ENCODE results near the gene TMEM91. TPM values are rescaled to one million over a fixed set of nuclear protein-coding genes. Genes with fewer than 3 reads are reported as not detected.
A peak's percentile ranks its signal among the peaks of the same experiment; 100 is the strongest.
"Not testable (repeated sequence)": the region's sequence is repeated elsewhere in the genome, so short reads cannot be mapped to it uniquely, and the experiment has no call there.

TMEM91 gene
- total RNA-seq, 1 donor from 2014 or later: 7.4 TPM

GRCh38 chr19:41405776-41406175, 29.4 kb downstream of the TMEM91 start:
- Mint-ChIP-seq H3K36me3 (ENCODE audit: low read depth, unreplicated experiment) (no peaks in the 10 kb centered on the region), H3K27ac (ENCODE audit: unreplicated experiment) (no peak overlapping the region), H3K4me3 (ENCODE audit: unreplicated experiment) (no peak overlapping the region), H3K9me3 (ENCODE audit: unreplicated experiment) (no peaks in the 10 kb centered on the region), H3K27me3 (ENCODE audit: low read depth, unreplicated experiment) (no peaks in the 10 kb centered on the region), H3K4me1 (ENCODE audit: low read depth, unreplicated experiment) (peaks cover 19% of the 10 kb centered on the region)
- FAIRE-seq: no peak
- Histone ChIP-seq H3K4me2 (ENCODE audit: low read length) (no peak overlapping the region), H3K27ac (ENCODE audit: low read depth, low read length) (no peak overlapping the region), H3K4me1 (ENCODE audit: insufficient read depth, low read length) (no peaks in the 10 kb centered on the region), H3K4me3 (ENCODE audit: insufficient read depth, low read depth, low read length) (no peak overlapping the region), H2AFZ (ENCODE audit: low read depth, low read length) (no peak overlapping the region), H3K27me3 (ENCODE audit: insufficient read depth, low read length) (no peaks in the 10 kb centered on the region), H3K9me3 (ENCODE audit: insufficient read depth, low read depth, low read length) (no peaks in the 10 kb centered on the region), H3K36me3 (ENCODE audit: insufficient read depth, low read length) (no peaks in the 10 kb centered on the region), H4K20me1 (ENCODE audit: insufficient read depth, low read length) (peaks cover 15% of the 10 kb centered on the region), H3K9ac (ENCODE audit: low read length) (no peak overlapping the region), H3K79me2 (ENCODE audit: insufficient read depth, low read length) (no peaks in the 10 kb centered on the region)
- TF ChIP-seq EZH2 (IDR thresholded peaks at IDR 0.05; ENCODE audit: insufficient read depth, low read length) (no peak), CTCF (IDR thresholded peaks at IDR 0.05; ENCODE audit: insufficient read depth, low read depth, low read length) (no peak)
- no peak for DNase-seq (ENCODE audit: low read depth)

- Histone ChIP-seq H3K4me3 (ENCODE audit: insufficient read depth, low read depth, low read length) (no peak overlapping the region), H3K9me3 (ENCODE audit: insufficient read depth, low read depth, low read length) (no peaks in the 10 kb centered on the region), H3K27ac (ENCODE audit: low read depth, low read length) (no peak overlapping the region), H3K36me3 (ENCODE audit: insufficient read depth, low read length) (no peaks in the 10 kb centered on the region), H3K79me2 (ENCODE audit: insufficient read depth, low read length) (no peaks in the 10 kb centered on the region), H3K4me2 (ENCODE audit: low read length) (no peak overlapping the region), H3K9ac (ENCODE audit: low read length) (no peak overlapping the region), H3K4me1 (ENCODE audit: insufficient read depth, low read length) (no peaks in the 10 kb centered on the region), H2AFZ (ENCODE audit: low read depth, low read length) (no peak overlapping the region), H3K27me3 (ENCODE audit: insufficient read depth, low read length) (no peaks in the 10 kb centered on the region), H4K20me1 (ENCODE audit: insufficient read depth, low read length) (peaks cover 15% of the 10 kb centered on the region)
- Mint-ChIP-seq H3K9me3 (ENCODE audit: unreplicated experiment) (no peaks in the 10 kb centered on the region), H3K27ac (ENCODE audit: unreplicated experiment) (peak overlapping the region; percentile 70), H3K36me3 (ENCODE audit: low read depth, unreplicated experiment) (peaks cover 5% of the 10 kb centered on the region), H3K4me1 (ENCODE audit: low read depth, unreplicated experiment) (peaks cover 22% of the 10 kb centered on the region), H3K27me3 (ENCODE audit: low read depth, unreplicated experiment) (no peaks in the 10 kb centered on the region), H3K4me3 (ENCODE audit: unreplicated experiment) (peak overlapping the region; percentile 42)
- FAIRE-seq: no peak
- peak; percentile 19 for DNase-seq (ENCODE audit: low read depth)
- TF ChIP-seq CTCF (IDR thresholded peaks at IDR 0.05; ENCODE audit: insufficient read depth, low read depth, low read length): no peak
- no peak for TF ChIP-seq EZH2 (IDR thresholded peaks at IDR 0.05; ENCODE audit: insufficient read depth, low read length)
These were observed 30.9 kb downstream of the TMEM91 start for GRCh38 chr19:41407271-41407670.

DNA sequence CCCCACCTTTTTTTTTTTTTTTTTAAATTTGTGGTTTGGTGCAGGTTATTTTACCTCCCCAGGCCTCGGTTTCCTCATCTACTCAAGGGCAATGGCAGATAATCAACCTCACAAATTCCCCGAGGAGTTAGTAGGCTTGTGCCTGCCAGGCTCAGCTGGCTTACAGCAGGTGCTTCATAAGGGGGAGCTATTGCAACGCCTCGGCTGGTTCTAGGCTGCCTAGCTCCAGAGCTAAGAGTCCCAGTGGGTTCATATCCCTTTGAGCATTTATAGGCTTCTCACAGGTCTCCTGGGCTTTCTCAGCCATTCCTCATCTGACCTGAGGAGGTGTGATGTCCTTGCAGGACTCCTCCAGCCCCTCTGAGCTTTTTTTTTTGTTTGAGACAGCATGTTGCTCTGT, 31.9 kb downstream of the TMEM91 start:
- Histone ChIP-seq H2AFZ (ENCODE audit: low read depth, low read length) (no peak overlapping the region), H3K9me3 (ENCODE audit: insufficient read depth, low read depth, low read length) (no peaks in the 10 kb centered on the region), H3K36me3 (ENCODE audit: insufficient read depth, low read length) (no peaks in the 10 kb centered on the region), H3K9ac (ENCODE audit: low read length) (no peak overlapping the region), H3K4me3 (ENCODE audit: insufficient read depth, low read depth, low read length) (no peak overlapping the region), H4K20me1 (ENCODE audit: insufficient read depth, low read length) (peaks cover 11% of the 10 kb centered on the region), H3K4me1 (ENCODE audit: insufficient read depth, low read length) (no peaks in the 10 kb centered on the region), H3K79me2 (ENCODE audit: insufficient read depth, low read length) (no peaks in the 10 kb centered on the region), H3K27ac (ENCODE audit: low read depth, low read length) (no peak overlapping the region), H3K27me3 (ENCODE audit: insufficient read depth, low read length) (no peaks in the 10 kb centered on the region), H3K4me2 (ENCODE audit: low read length) (no peak overlapping the region)
- DNase-seq (ENCODE audit: low read depth) (no peak), FAIRE-seq (no peak)
- TF ChIP-seq EZH2 (IDR thresholded peaks at IDR 0.05; ENCODE audit: insufficient read depth, low read length) (no peak), CTCF (IDR thresholded peaks at IDR 0.05; ENCODE audit: insufficient read depth, low read depth, low read length) (no peak)
- Mint-ChIP-seq H3K4me3 (ENCODE audit: unreplicated experiment) (no peak overlapping the region), H3K36me3 (ENCODE audit: low read depth, unreplicated experiment) (peaks cover 5% of the 10 kb centered on the region), H3K4me1 (ENCODE audit: low read depth, unreplicated experiment) (peaks cover 22% of the 10 kb centered on the region), H3K27ac (ENCODE audit: unreplicated experiment) (no peak overlapping the region), H3K27me3 (ENCODE audit: low read depth, unreplicated experiment) (no peaks in the 10 kb centered on the region), H3K9me3 (ENCODE audit: unreplicated experiment) (no peaks in the 10 kb centered on the region)

DNA sequence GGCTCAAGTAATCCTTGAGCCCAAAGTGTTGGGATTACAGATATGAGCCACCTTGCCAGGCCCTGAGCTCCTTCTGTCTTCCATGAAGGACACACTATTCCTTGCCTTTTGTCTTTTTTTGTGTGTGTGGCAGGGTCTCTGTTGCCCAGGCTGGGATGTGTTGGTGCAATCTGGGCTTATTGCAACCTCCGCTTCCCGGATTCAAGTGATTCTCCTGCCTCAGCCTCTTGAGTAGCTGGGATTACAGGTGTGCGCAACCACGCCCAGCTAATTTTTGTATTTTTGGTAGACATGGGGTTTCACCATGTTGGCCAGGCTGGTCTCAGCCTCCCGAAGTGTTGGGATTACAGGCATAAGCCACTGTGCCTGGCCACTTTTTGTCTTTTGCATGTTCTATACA, 32.5 kb downstream of the TMEM91 start:
- peaks cover 11% of the 10 kb centered on the region for H3K36me3 Mint-ChIP-seq (ENCODE audit: low read depth, unreplicated experiment)
- not testable (repeated sequence) for H3K79me2 ChIP-seq (ENCODE audit: insufficient read depth, low read length); H4K20me1 ChIP-seq (ENCODE audit: insufficient read depth, low read length); H2AFZ ChIP-seq (ENCODE audit: low read depth, low read length); H3K4me3 Mint-ChIP-seq (ENCODE audit: unreplicated experiment); H3K27ac ChIP-seq (ENCODE audit: low read depth, low read length); FAIRE-seq; H3K9ac ChIP-seq (ENCODE audit: low read length); DNase-seq (ENCODE audit: low read depth); H3K27me3 Mint-ChIP-seq (ENCODE audit: low read depth, unreplicated experiment); H3K4me3 ChIP-seq (ENCODE audit: insufficient read depth, low read depth, low read length); H3K4me2 ChIP-seq (ENCODE audit: low read length); H3K9me3 Mint-ChIP-seq (ENCODE audit: unreplicated experiment); H3K27me3 ChIP-seq (ENCODE audit: insufficient read depth, low read length); H3K36me3 ChIP-seq (ENCODE audit: insufficient read depth, low read length); H3K4me1 ChIP-seq (ENCODE audit: insufficient read depth, low read length); H3K9me3 ChIP-seq (ENCODE audit: insufficient read depth, low read depth, low read length)
- peak overlapping the region; percentile 81 for H3K27ac Mint-ChIP-seq (ENCODE audit: unreplicated experiment)
- peaks cover 22% of the 10 kb centered on the region for H3K4me1 Mint-ChIP-seq (ENCODE audit: low read depth, unreplicated experiment)
